SU-DHL-6 (cell line): ENCODE measurements around the gene GRID1.

Experiments used
- CTCF ChIP-seq: fragments of 200-600 bp; sonication (generic); IDR thresholded peaks from one replicate; pipeline ENCODE4 v1.5.1; 2017; ENCODE audit warnings: antibody characterized with exemption, mild to moderate bottlenecking, low read length, moderate library complexity; ENCODE audit not compliant: insufficient read depth, poor library complexity, severe bottlenecking
- EZH2phosphoT487 ChIP-seq: fragments of 200-600 bp; sonication (generic), shearing (Covaris generic); conservative IDR thresholded peaks from 2 replicates; pipeline ENCODE4 v1.6.1; 2018; ENCODE audit warnings: mild to moderate bottlenecking, antibody characterized with exemption, low read length, moderate library complexity, mixed read lengths

GRCh38 chr10:85641479-85642009 lies 725.1 kb downstream of the GRID1 start:
- TF ChIP-seq CTCF (no peak), EZH2phosphoT487 (no peak)
